ENCODE data around the gene BOLA3.

Gene BOLA3

DNA sequence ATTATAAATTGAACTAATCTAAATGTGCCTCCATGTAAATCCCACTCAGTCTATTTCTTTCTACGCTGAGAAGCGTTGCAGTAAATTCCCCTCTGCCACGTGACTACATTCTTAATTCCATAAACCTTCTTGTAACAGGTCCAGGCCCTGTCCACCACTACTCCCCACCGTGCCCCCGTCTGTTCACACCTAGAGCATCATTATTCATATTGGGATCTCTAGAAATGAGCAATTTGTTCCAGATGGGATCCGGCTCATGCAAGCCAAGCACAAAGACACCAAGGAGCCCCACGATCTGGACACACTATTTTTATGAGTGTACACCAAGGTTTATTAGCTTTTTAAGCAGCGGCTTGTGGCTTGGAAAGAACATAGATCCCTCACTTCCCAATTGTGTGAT, 38.2 kb downstream of the BOLA3 start:
- no peak overlapping the region for H3K4me3 ChIP-seq (ENCODE audit: low read depth, low read length)
- no peak for DNase-seq (ENCODE audit: low read depth)
- TF ChIP-seq POLR2A (IDR thresholded peaks at IDR 0.05; ENCODE audit: extremely low read depth, insufficient read length) (no peak), MYC (IDR thresholded peaks at IDR 0.05; ENCODE audit: low read depth, low read length) (no peak)
- TF ChIP-seq, protein P1, sequence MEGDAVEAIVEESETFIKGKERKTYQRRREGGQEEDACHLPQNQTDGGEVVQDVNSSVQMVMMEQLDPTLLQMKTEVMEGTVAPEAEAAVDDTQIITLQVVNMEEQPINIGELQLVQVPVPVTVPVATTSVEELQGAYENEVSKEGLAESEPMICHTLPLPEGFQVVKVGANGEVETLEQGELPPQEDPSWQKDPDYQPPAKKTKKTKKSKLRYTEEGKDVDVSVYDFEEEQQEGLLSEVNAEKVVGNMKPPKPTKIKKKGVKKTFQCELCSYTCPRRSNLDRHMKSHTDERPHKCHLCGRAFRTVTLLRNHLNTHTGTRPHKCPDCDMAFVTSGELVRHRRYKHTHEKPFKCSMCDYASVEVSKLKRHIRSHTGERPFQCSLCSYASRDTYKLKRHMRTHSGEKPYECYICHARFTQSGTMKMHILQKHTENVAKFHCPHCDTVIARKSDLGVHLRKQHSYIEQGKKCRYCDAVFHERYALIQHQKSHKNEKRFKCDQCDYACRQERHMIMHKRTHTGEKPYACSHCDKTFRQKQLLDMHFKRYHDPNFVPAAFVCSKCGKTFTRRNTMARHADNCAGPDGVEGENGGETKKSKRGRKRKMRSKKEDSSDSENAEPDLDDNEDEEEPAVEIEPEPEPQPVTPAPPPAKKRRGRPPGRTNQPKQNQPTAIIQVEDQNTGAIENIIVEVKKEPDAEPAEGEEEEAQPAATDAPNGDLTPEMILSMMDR (IDR thresholded peaks at IDR 0.05; ENCODE audit: low read depth, low read length) = no peak
- TF ChIP-seq, protein P2, sequence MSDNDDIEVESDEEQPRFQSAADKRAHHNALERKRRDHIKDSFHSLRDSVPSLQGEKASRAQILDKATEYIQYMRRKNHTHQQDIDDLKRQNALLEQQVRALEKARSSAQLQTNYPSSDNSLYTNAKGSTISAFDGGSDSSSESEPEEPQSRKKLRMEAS (IDR thresholded peaks at IDR 0.05; ENCODE audit: low read depth, low read length) = no peak

- H3K4me3 ChIP-seq (ENCODE audit: low read depth, low read length) = no peak overlapping the region
- TF ChIP-seq, protein P2 (IDR thresholded peaks at IDR 0.05; ENCODE audit: low read depth, low read length) = no peak
- TF ChIP-seq, protein P1 (IDR thresholded peaks at IDR 0.05; ENCODE audit: low read depth, low read length) = no peak
- TF ChIP-seq MYC (IDR thresholded peaks at IDR 0.05; ENCODE audit: low read depth, low read length) (no peak), POLR2A (IDR thresholded peaks at IDR 0.05; ENCODE audit: extremely low read depth, insufficient read length) (no peak)
- DNase-seq (ENCODE audit: low read depth) = no peak
Measured at GRCh38 chr2:74107071-74107470, 40.6 kb downstream of the BOLA3 start.

GRCh38 chr2:74105413-74105812, 42.3 kb downstream of the BOLA3 start:
- no peak overlapping the region for H3K4me3 ChIP-seq (ENCODE audit: low read depth, low read length)
- DNase-seq (ENCODE audit: low read depth) = no peak
- TF ChIP-seq, protein P1 (IDR thresholded peaks at IDR 0.05; ENCODE audit: low read depth, low read length) = no peak
- TF ChIP-seq POLR2A (IDR thresholded peaks at IDR 0.05; ENCODE audit: extremely low read depth, insufficient read length) (no peak), MYC (IDR thresholded peaks at IDR 0.05; ENCODE audit: low read depth, low read length) (no peak)
- TF ChIP-seq, protein P2 (IDR thresholded peaks at IDR 0.05; ENCODE audit: low read depth, low read length) = no peak

DNA sequence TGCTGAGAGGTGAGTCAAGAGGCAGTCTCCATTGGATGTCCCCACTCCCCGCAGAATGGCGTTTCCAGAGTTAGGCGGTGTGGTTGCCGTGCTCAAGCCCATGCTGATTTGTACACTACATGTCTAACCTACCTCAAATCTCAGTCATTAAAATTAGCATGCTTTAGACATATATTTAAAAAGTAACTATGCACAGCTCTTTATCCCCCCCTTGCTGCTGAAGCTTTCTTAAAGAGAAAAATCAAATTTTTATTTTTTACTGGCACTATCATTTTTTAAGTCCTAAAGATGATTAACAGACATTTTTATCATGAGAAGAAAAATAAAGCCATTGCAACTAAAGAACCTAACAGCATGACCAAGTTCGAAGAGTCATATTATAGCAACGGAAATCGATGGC, 42.9 kb downstream of the BOLA3 start:
- no peak overlapping the region for H3K4me3 ChIP-seq (ENCODE audit: low read depth, low read length)
- TF ChIP-seq, protein P2 (IDR thresholded peaks at IDR 0.05; ENCODE audit: low read depth, low read length) = no peak
- TF ChIP-seq POLR2A (IDR thresholded peaks at IDR 0.05; ENCODE audit: extremely low read depth, insufficient read length) = no peak
- TF ChIP-seq, protein P1 (IDR thresholded peaks at IDR 0.05; ENCODE audit: low read depth, low read length) = no peak
- TF ChIP-seq MYC (IDR thresholded peaks at IDR 0.05; ENCODE audit: low read depth, low read length) = no peak
- DNase-seq (ENCODE audit: low read depth) = no peak

GRCh38 chr2:74103763-74104162, 43.9 kb downstream of the BOLA3 start:
- no peak for DNase-seq (ENCODE audit: low read depth)
- TF ChIP-seq, protein P2 (IDR thresholded peaks at IDR 0.05; ENCODE audit: low read depth, low read length) = no peak
- TF ChIP-seq, protein P1 (IDR thresholded peaks at IDR 0.05; ENCODE audit: low read depth, low read length) = no peak
- TF ChIP-seq MYC (IDR thresholded peaks at IDR 0.05; ENCODE audit: low read depth, low read length) = no peak
- TF ChIP-seq POLR2A (IDR thresholded peaks at IDR 0.05; ENCODE audit: extremely low read depth, insufficient read length) = no peak
- H3K4me3 ChIP-seq (ENCODE audit: low read depth, low read length) = no peak overlapping the region

DNA sequence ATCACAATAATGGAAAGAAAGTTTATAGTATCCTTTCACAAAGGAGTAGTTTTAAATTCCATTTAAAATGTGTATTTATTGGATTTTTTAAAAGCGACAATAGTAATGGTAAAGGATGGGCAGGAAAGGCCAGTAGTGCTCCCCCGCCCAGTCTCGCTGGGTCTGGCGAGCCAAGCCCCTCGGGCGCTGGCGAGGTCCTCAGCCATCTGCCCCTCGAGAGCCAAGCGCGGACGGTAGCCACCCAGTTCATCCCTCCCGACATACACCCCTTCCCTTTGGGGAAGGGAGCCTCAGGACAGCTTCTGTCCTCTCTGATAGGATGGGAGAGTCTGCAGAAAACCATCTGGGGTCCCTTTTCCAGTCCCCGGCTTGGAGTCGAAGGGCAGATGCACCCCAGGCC, 45.2 kb downstream of the BOLA3 start:
- H3K4me3 ChIP-seq (ENCODE audit: low read depth, low read length) = no peak overlapping the region
- DNase-seq (ENCODE audit: low read depth) = no peak
- TF ChIP-seq, protein P2 (IDR thresholded peaks at IDR 0.05; ENCODE audit: low read depth, low read length) = no peak
- TF ChIP-seq, protein P1 (IDR thresholded peaks at IDR 0.05; ENCODE audit: low read depth, low read length) = no peak
- TF ChIP-seq MYC (IDR thresholded peaks at IDR 0.05; ENCODE audit: low read depth, low read length) (no peak), POLR2A (IDR thresholded peaks at IDR 0.05; ENCODE audit: extremely low read depth, insufficient read length) (no peak)

Data from NB4 (cell line).